RPMI8226 (cell line): ENCODE data around the gene DHRS9.

Source experiments
- DNase-seq: peaks from one replicate; pipeline ENCODE4 v3.0.0-alpha.2; 2015

DHRS9 gene

GRCh38 chr2:169139145-169139544, 69.8 kb downstream of the DHRS9 start:
- no peak for DNase-seq

GRCh38 chr2:169139993-169140767, 70.8 kb downstream of the DHRS9 start:
- DNase-seq, result peak; percentile 49

- peak; percentile 61 for DNase-seq
Measured at GRCh38 chr2:169141713-169142352, 72.5 kb downstream of the DHRS9 start.

- no peak for DNase-seq
Measured at GRCh38 chr2:169143998-169144397, 74.6 kb downstream of the DHRS9 start.
